Erythroblast (primary cell): ENCODE data around the gene TAS1R2.

ENCODE experiments used
- GATA1 ChIP-seq: IDR thresholded peaks from 2 replicates; pipeline ENCODE4 v1.6.1; 2011; ENCODE audit warnings: low read depth, mild to moderate bottlenecking, control low read depth, low read length, moderate library complexity
- POLR2A ChIP-seq: IDR thresholded peaks from 2 replicates; pipeline ENCODE4 v1.6.1; 2011; ENCODE audit warnings: mild to moderate bottlenecking, low read length

- TF ChIP-seq POLR2A (no peak), GATA1 (no peak)
These were observed 65.4 kb downstream of the TAS1R2 start for GRCh38 chr1:18794051-18794450.
